HG03457 (cell line): ENCODE data around the gene OR2C1.
A peak's percentile ranks its signal among the peaks of the same experiment; 100 is the strongest.

Experiments
- ATAC-seq: cut with Tn5 transposase; IDR thresholded peaks from one replicate; pipeline ENCODE4 v1.9.1; 2021; ENCODE audit warnings: moderate number of reproducible peaks; ENCODE audit not compliant: unreplicated experiment

OR2C1 gene

GRCh38 chr16:3389663-3390338 is 34.1 kb downstream of the OR2C1 start:
- ATAC-seq = no peak

GRCh38 chr16:3400446-3400778 is 44.7 kb downstream of the OR2C1 start:
- ATAC-seq = no peak

GRCh38 chr16:3400779-3401688 is 45.3 kb downstream of the OR2C1 start, which contains the start of the genes ZNF174 and ZSCAN32:
Gene ZNF174, plus strand, starts transcription at chr16:3401215. Its CDS starts 790 bp downstream, at chr16:3402005.
Gene ZSCAN32, minus strand, starts transcription at chr16:3401004. Its CDS starts 3,447 bp downstream, at chr16:3397557.
- peak; percentile 88 for ATAC-seq

- ATAC-seq = no peak
Measured at GRCh38 chr16:3401719-3402397, 46.2 kb downstream of the OR2C1 start.
